ENCODE measurements around the gene LCNL1.

The LCNL1 gene

GRCh38 chr9:136947028-136947891 is 35.5 kb upstream of the LCNL1 start:
- no peak for TF ChIP-seq CTCF (IDR thresholded peaks at IDR 0.05; ENCODE audit: poor library complexity, severe bottlenecking)
- ATAC-seq (ENCODE audit: low read depth) (no peak), DNase-seq (ENCODE audit: low spot score) (peak; percentile 64)
- peak overlapping the region; percentile 58 for H3K27ac ChIP-seq (ENCODE audit: poor library complexity, severe bottlenecking)
- no peaks in the 10 kb centered on the region for H3K9me3 ChIP-seq (ENCODE audit: severe bottlenecking)
- no peaks in the 10 kb centered on the region for H3K27me3 ChIP-seq (ENCODE audit: insufficient read depth, poor library complexity, severe bottlenecking)
- H3K4me1 ChIP-seq (ENCODE audit: insufficient read depth, poor library complexity, severe bottlenecking): peaks cover 9% of the 10 kb centered on the region
- peaks cover 6% of the 10 kb centered on the region for H3K36me3 ChIP-seq (ENCODE audit: low read depth)
- H3K4me3 ChIP-seq (ENCODE audit: severe bottlenecking): no peak overlapping the region

GRCh38 chr9:136947955-136948510 is 34.8 kb upstream of the LCNL1 start:
- Histone ChIP-seq H3K9me3 (ENCODE audit: severe bottlenecking) (no peaks in the 10 kb centered on the region), H3K27me3 (ENCODE audit: insufficient read depth, poor library complexity, severe bottlenecking) (no peaks in the 10 kb centered on the region), H3K4me3 (ENCODE audit: severe bottlenecking) (no peak overlapping the region), H3K36me3 (ENCODE audit: low read depth) (no peaks in the 10 kb centered on the region; the same call in 1 of the 2 replicates), H3K4me1 (ENCODE audit: insufficient read depth, poor library complexity, severe bottlenecking) (peaks cover 9% of the 10 kb centered on the region), H3K27ac (ENCODE audit: poor library complexity, severe bottlenecking) (peak overlapping the region; percentile 58)
- ATAC-seq (ENCODE audit: low read depth): no peak
- peak; percentile 68 for TF ChIP-seq CTCF (IDR thresholded peaks at IDR 0.05; ENCODE audit: poor library complexity, severe bottlenecking)
- peak; percentile 60 for DNase-seq (ENCODE audit: low spot score)

GRCh38 chr9:136949239-136949816 is 33.5 kb upstream of the LCNL1 start:
- peak overlapping the region; percentile 58 for H3K27ac ChIP-seq (ENCODE audit: poor library complexity, severe bottlenecking)
- no peaks in the 10 kb centered on the region for H3K27me3 ChIP-seq (ENCODE audit: insufficient read depth, poor library complexity, severe bottlenecking)
- no peak for TF ChIP-seq CTCF (IDR thresholded peaks at IDR 0.05; ENCODE audit: poor library complexity, severe bottlenecking)
- H3K36me3 ChIP-seq (ENCODE audit: low read depth): no peaks in the 10 kb centered on the region
- H3K9me3 ChIP-seq (ENCODE audit: severe bottlenecking): no peaks in the 10 kb centered on the region
- DNase-seq (ENCODE audit: low spot score) (peak; percentile 51), ATAC-seq (ENCODE audit: low read depth) (peak; percentile 10)
- H3K4me1 ChIP-seq (ENCODE audit: insufficient read depth, poor library complexity, severe bottlenecking): peaks cover 9% of the 10 kb centered on the region
- peak overlapping the region; percentile 51 for H3K4me3 ChIP-seq (ENCODE audit: severe bottlenecking)

- Histone ChIP-seq H3K9me3 (ENCODE audit: severe bottlenecking) (no peaks in the 10 kb centered on the region), H3K4me1 (ENCODE audit: insufficient read depth, poor library complexity, severe bottlenecking) (peaks cover 6% of the 10 kb centered on the region), H3K36me3 (ENCODE audit: low read depth) (no peaks in the 10 kb centered on the region), H3K4me3 (ENCODE audit: severe bottlenecking) (peak overlapping the region; percentile 51), H3K27ac (ENCODE audit: poor library complexity, severe bottlenecking) (peak overlapping the region; percentile 58), H3K27me3 (ENCODE audit: insufficient read depth, poor library complexity, severe bottlenecking) (no peaks in the 10 kb centered on the region)
- peak; percentile 20 for TF ChIP-seq CTCF (IDR thresholded peaks at IDR 0.05; ENCODE audit: poor library complexity, severe bottlenecking)
- DNase-seq (ENCODE audit: low spot score): peak; percentile 94
- peak; percentile 86 for ATAC-seq (ENCODE audit: low read depth)
These were observed 32.8 kb upstream of the LCNL1 start for GRCh38 chr9:136949817-136950655.

Data from RWPE2 (cell line).